GM18867 (cell line): Measurements from ENCODE around the gene ZNF674.

Experiments used
- ATAC-seq: cut with Tn5 transposase; IDR thresholded peaks from one replicate; pipeline ENCODE4 v1.9.1; 2021; ENCODE audit warnings: mild to moderate bottlenecking, moderate library complexity; ENCODE audit not compliant: unreplicated experiment

The ZNF674 gene

GRCh38 chrX:46545111-46546005, at the start of gene ZNF674:
TSS of gene ZNF674 (minus strand) at chrX:46545421. CDS start at chrX:46542087, 3,334 bp downstream.
- ATAC-seq = peak; percentile 88

GRCh38 chrX:46589977-46590723, 44.9 kb upstream of the ZNF674 start:
- ATAC-seq = no peak

- ATAC-seq = no peak
Measured at GRCh38 chrX:46588263-46588662, 43.0 kb upstream of the ZNF674 start.

- no peak for ATAC-seq
Measured at GRCh38 chrX:46587753-46588171, 42.5 kb upstream of the ZNF674 start.

GRCh38 chrX:46587158-46587557, 41.9 kb upstream of the ZNF674 start:
- peak; percentile 83 for ATAC-seq

GRCh38 chrX:46584736-46585135, 39.5 kb upstream of the ZNF674 start:
- no peak for ATAC-seq

GRCh38 chrX:46582966-46583365, 37.7 kb upstream of the ZNF674 start:
- no peak for ATAC-seq

- no peak for ATAC-seq
Measured at GRCh38 chrX:46582325-46582724, 37.1 kb upstream of the ZNF674 start.

- no peak for ATAC-seq
Measured at GRCh38 chrX:46580613-46581012, 35.4 kb upstream of the ZNF674 start.

- ATAC-seq = no peak
Measured at GRCh38 chrX:46579250-46579649, 34.0 kb upstream of the ZNF674 start.

GRCh38 chrX:46577221-46578005, 32.2 kb upstream of the ZNF674 start:
- ATAC-seq = no peak

GRCh38 chrX:46576458-46576857, 31.2 kb upstream of the ZNF674 start:
- ATAC-seq = no peak

GRCh38 chrX:46575991-46576392, 30.8 kb upstream of the ZNF674 start:
- ATAC-seq = no peak

GRCh38 chrX:46575586-46575985, 30.4 kb upstream of the ZNF674 start:
- no peak for ATAC-seq

- peak; percentile 20 for ATAC-seq
Measured at GRCh38 chrX:46574774-46575381, 29.7 kb upstream of the ZNF674 start.

GRCh38 chrX:46573892-46574773, 28.9 kb upstream of the ZNF674 start:
- ATAC-seq = peak; percentile 36

- ATAC-seq = peak; percentile 57
Measured at GRCh38 chrX:46573331-46573891, 28.2 kb upstream of the ZNF674 start, which contains the start of gene CHST7. TSS of gene CHST7 (plus strand) at chrX:46573765. CDS start at chrX:46573932, 167 bp downstream.

GRCh38 chrX:46572340-46572936, 27.2 kb upstream of the ZNF674 start:
- peak; percentile 54 for ATAC-seq
